Fibroblast of lung (primary cell): ENCODE measurements around the gene FAM117B. TPM values are rescaled to one million over a fixed set of nuclear protein-coding genes. Genes with fewer than 3 reads are reported as not detected.

Experiments
- DNase-seq, 2 donors: peaks; one replicate each; pipeline versions ENCODE4 v3.0.0 to v3.0.0-alpha.2; 2010; ENCODE audit warnings: low read depth in 2 of 2
- H2AFZ ChIP-seq: 2 replicates; pipeline ENCODE4 v1.5.1; 2012; ENCODE audit warnings: low read length, control low read depth, inconsistent platforms
- H3K27ac ChIP-seq: 2 replicates; pipeline ENCODE4 v1.5.1; 2011; ENCODE audit warnings: low read length, control low read depth; ENCODE audit not compliant: insufficient read depth
- H3K27me3 ChIP-seq: 2 replicates; pipeline ENCODE4 v1.5.1; 2011; ENCODE audit warnings: mild to moderate bottlenecking, low read length; ENCODE audit not compliant: control insufficient read depth, insufficient read depth
- H3K36me3 ChIP-seq: 2 replicates; pipeline ENCODE4 v1.5.1; 2011; ENCODE audit warnings: low read length; ENCODE audit not compliant: control insufficient read depth, insufficient read depth
- H3K4me1 ChIP-seq: 2 replicates; pipeline ENCODE4 v1.5.1; 2011; ENCODE audit warnings: low read length; ENCODE audit not compliant: control insufficient read depth, insufficient read depth; ENCODE audit errors: extremely low read depth
- H3K4me2 ChIP-seq: 2 replicates; pipeline ENCODE4 v1.5.1; 2011; ENCODE audit warnings: low read length, control low read depth; ENCODE audit not compliant: insufficient read depth; ENCODE audit errors: extremely low read depth
- H3K4me3 ChIP-seq, 4 experiments: fragments of 200-600 bp in 1 of 4; sonication (generic) in 1 of 4; replicated peaks in 1 of 4; 2 replicates each; pipeline ENCODE4 v1.5.1; 2011 to 2016; ENCODE audit warnings: low read length in 4 of 4, low read depth in 3 of 4, mild to moderate bottlenecking in 3 of 4, control low read depth in 2 of 4, inconsistent platforms in 1 of 4, mixed read lengths in 1 of 4; ENCODE audit not compliant: insufficient read depth in 1 of 4; ENCODE audit errors: control extremely low read depth in 1 of 4
- H3K79me2 ChIP-seq: 2 replicates; pipeline ENCODE4 v1.5.1; 2012; ENCODE audit warnings: mild to moderate bottlenecking, low read length, inconsistent platforms; ENCODE audit not compliant: control insufficient read depth, insufficient read depth
- H3K9ac ChIP-seq: 2 replicates; pipeline ENCODE4 v1.5.1; 2011; ENCODE audit warnings: mild to moderate bottlenecking, low read length, control low read depth; ENCODE audit not compliant: insufficient read depth
- H3K9me3 ChIP-seq: 2 replicates; pipeline ENCODE4 v1.5.1; 2012; ENCODE audit warnings: low read depth, low read length; ENCODE audit not compliant: control insufficient read depth, insufficient read depth
- H4K20me1 ChIP-seq: 2 replicates; pipeline ENCODE4 v1.5.1; 2011; ENCODE audit warnings: low read length; ENCODE audit not compliant: control insufficient read depth, insufficient read depth; ENCODE audit errors: extremely low read depth
- EZH2 ChIP-seq: IDR thresholded peaks from 2 replicates; pipeline ENCODE4 v1.5.1; 2012; ENCODE audit warnings: low read length, control low read depth, mild to moderate bottlenecking; ENCODE audit errors: missing control alignments
- polyA plus RNA-seq, 2 donors: library from polyadenylated mRNA; depleted of rRNA in 1 of 2; stranded (reverse) in 1 of 2; unstranded in 1 of 2; fragments of >200 nt; gene quantifications; 2 replicates each; pipeline ENCODE4 v1.2.1, GENCODE V29; 2011 to 2012; ENCODE audit warnings: missing spikeins in 1 of 2
- total RNA-seq: library from RNA; depleted of rRNA; stranded (reverse); fragments of >200 nt; gene quantifications from 2 replicates; pipeline ENCODE4 v1.2.1, GENCODE V29; 2014
- TF ChIP-seq, protein P1 (sequence below), 2 donors: IDR thresholded peaks in 1 of 2; conservative IDR thresholded peaks in 1 of 2; 1 replicate in 1 of 2; 2 replicates in 1 of 2; pipeline ENCODE4 v1.5.1; 2011 to 2012; ENCODE audit warnings: low read length in 2 of 2, control low read depth in 1 of 2, inconsistent platforms in 1 of 2, low read depth in 1 of 2, mild to moderate bottlenecking in 1 of 2

Gene FAM117B
- total and polyA plus RNA-seq, 2 donors (not counting 1 experiment from before 2014, with no cell fraction given), result 0.73 to 1.8 TPM

DNA sequence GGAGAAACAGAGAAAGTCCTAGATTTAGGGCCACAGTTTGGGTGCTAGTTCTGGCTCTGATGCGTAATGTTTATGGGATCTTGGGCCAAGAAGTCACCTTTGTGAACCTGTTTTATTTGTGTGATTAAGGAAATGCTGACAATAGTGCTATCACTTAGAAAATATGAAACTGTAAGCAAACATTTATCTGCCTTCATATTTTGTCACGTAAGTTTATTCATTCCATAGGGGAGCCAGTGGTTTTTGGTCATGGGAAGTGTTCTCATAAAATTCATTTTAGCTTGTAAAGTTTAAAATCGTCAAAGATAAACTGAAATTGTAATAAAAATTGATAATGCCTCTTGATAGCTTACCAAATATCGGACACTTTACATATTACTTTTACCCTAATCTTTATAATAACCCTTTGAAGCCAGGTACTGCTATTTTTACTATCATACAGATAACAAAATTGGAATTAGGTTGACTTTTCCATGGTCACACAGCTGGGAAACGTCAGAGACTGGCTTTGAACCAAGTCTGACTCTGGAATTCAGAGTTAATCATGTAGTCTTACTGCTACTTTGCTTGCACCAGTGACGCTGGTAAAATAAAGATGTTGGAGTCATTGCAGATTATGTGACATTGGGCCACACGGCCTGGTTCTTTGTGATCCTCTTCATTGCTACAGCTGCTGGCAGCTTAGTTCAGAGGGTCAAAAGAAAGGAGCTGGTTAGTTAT lies 137.1 kb downstream of the FAM117B start:
- H2AFZ ChIP-seq, result no peak overlapping the region
- no peaks in the 10 kb centered on the region for H3K79me2 ChIP-seq
- DNase-seq, result peak; percentile 38 to 67
- H3K4me1 ChIP-seq, result no peaks in the 10 kb centered on the region
- H4K20me1 ChIP-seq, result no peaks in the 10 kb centered on the region
- TF ChIP-seq EZH2, result no peak
- TF ChIP-seq, protein P1, sequence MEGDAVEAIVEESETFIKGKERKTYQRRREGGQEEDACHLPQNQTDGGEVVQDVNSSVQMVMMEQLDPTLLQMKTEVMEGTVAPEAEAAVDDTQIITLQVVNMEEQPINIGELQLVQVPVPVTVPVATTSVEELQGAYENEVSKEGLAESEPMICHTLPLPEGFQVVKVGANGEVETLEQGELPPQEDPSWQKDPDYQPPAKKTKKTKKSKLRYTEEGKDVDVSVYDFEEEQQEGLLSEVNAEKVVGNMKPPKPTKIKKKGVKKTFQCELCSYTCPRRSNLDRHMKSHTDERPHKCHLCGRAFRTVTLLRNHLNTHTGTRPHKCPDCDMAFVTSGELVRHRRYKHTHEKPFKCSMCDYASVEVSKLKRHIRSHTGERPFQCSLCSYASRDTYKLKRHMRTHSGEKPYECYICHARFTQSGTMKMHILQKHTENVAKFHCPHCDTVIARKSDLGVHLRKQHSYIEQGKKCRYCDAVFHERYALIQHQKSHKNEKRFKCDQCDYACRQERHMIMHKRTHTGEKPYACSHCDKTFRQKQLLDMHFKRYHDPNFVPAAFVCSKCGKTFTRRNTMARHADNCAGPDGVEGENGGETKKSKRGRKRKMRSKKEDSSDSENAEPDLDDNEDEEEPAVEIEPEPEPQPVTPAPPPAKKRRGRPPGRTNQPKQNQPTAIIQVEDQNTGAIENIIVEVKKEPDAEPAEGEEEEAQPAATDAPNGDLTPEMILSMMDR (conservative IDR thresholded peaks at IDR 0.05 in 1 of 2, IDR thresholded peaks at IDR 0.05 in 1 of 2; ENCODE audit: low read depth in 1 of 2, low read length in 2 of 2), result no peak
- H3K27ac ChIP-seq, result no peak overlapping the region
- H3K36me3 ChIP-seq, result no peaks in the 10 kb centered on the region
- H3K9me3 ChIP-seq, result no peaks in the 10 kb centered on the region
- no peak overlapping the region for H3K4me3 ChIP-seq
- H3K4me2 ChIP-seq, result no peak overlapping the region
- no peaks in the 10 kb centered on the region for H3K27me3 ChIP-seq
- no peak overlapping the region for H3K9ac ChIP-seq

DNA sequence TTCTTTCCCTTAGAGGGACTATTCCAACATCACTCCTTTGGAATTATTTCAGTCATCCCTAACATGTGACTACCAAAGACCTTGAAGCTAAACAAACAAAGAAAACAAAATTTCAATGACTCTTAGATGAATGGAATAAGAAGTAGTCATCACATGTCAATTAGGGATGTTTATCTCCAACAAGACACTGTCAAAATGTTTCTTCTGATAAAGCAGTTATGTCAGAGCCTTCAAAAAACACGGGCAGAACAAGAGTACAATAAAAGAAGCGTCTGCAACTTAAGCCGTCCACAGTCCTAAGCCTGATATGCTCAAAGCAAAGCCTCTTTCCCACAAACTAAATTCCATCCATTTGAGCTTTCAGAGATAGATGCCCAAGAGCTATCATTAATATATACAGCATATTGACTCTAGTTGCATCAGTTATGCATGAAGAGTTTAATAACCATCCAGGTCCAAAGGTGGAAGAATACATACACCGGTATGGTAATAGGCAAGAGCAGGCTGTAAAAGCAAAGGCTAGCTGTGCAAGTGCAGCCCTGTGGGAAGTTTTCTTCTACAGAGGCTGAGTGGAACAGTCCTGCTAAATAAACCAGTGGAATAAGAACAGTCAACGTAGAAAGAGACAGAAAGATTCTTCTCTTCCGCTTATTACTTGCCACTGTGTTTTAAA lies 138.7 kb downstream of the FAM117B start:
- no peak overlapping the region for H3K9ac ChIP-seq
- no peak overlapping the region for H3K4me2 ChIP-seq
- TF ChIP-seq, protein P1 (conservative IDR thresholded peaks at IDR 0.05 in 1 of 2, IDR thresholded peaks at IDR 0.05 in 1 of 2; ENCODE audit: low read depth in 1 of 2, low read length in 2 of 2), result no peak
- TF ChIP-seq EZH2, result no peak
- H3K9me3 ChIP-seq, result no peaks in the 10 kb centered on the region
- H2AFZ ChIP-seq, result no peak overlapping the region
- H4K20me1 ChIP-seq, result no peaks in the 10 kb centered on the region
- H3K36me3 ChIP-seq, result no peaks in the 10 kb centered on the region
- H3K27ac ChIP-seq, result no peak overlapping the region
- no peaks in the 10 kb centered on the region for H3K27me3 ChIP-seq
- no peaks in the 10 kb centered on the region for H3K4me1 ChIP-seq
- H3K4me3 ChIP-seq, result no peak overlapping the region
- DNase-seq, result no peak
- H3K79me2 ChIP-seq, result no peaks in the 10 kb centered on the region

DNA sequence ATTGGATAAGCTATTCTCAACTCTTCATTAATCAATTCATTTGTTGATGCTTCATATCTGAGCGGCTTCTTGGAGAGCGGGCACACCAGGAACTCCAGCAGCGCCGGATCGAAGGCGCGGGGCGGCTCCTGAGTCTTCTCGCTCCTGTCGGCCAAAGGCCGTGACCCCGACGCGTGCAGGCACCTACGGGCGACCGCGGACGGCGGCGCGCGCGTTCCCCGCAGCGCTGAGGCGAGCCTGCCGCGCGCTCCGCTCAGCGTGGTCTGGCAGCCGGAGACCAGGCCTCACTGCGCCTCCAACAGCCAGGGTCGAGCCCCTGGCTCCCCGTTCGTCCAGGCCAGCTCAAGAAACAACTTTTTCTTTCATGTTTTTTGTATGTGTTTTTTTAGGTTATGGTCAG lies 139.3 kb downstream of the FAM117B start:
- H3K4me3 ChIP-seq, result no peak overlapping the region
- H3K27ac ChIP-seq, result no peak overlapping the region
- no peaks in the 10 kb centered on the region for H3K4me1 ChIP-seq
- no peaks in the 10 kb centered on the region for H3K27me3 ChIP-seq
- no peaks in the 10 kb centered on the region for H3K36me3 ChIP-seq
- no peak overlapping the region for H3K4me2 ChIP-seq
- no peaks in the 10 kb centered on the region for H3K9me3 ChIP-seq
- TF ChIP-seq EZH2, result no peak
- TF ChIP-seq, protein P1 (conservative IDR thresholded peaks at IDR 0.05 in 1 of 2, IDR thresholded peaks at IDR 0.05 in 1 of 2; ENCODE audit: low read depth in 1 of 2, low read length in 2 of 2), result no peak
- no peak for DNase-seq
- no peak overlapping the region for H2AFZ ChIP-seq
- H4K20me1 ChIP-seq, result no peaks in the 10 kb centered on the region
- H3K9ac ChIP-seq, result no peak overlapping the region
- H3K79me2 ChIP-seq, result no peaks in the 10 kb centered on the region
